IMR-90 (cell line): Measurements from ENCODE around the gene SEL1L2. TPM values are rescaled to one million over a fixed set of nuclear protein-coding genes. Genes with fewer than 3 reads are reported as not detected.

ENCODE experiments used
- ATAC-seq: fragments of 200-7000 bp; cut with Tn5 transposase; 2 replicates; pipeline ENCODE4 v1.9.1; 2020; ENCODE audit warnings: low read depth, mild to moderate bottlenecking, moderate library complexity
- BruUV-seq: library from RNA; stranded (reverse); fragments of 400-500 nt; replicated peaks from 2 replicates; lab custom pipeline; 2021; lab: Mats Ljungman, UMichigan
- CTCF ChIA-PET: fragments of 300-600 bp; formaldehyde crosslinking; extraction: SDS; loops from one replicate; lab custom pipeline; 2021; ENCODE audit warnings: antibody characterized with exemption; lab: Yijun Ruan, JAX
- POLR2A ChIA-PET: fragments of 300-600 bp; sonication (Branson Sonifier 250); formaldehyde crosslinking; loops from one replicate; lab custom pipeline; 2022; ENCODE audit warnings: antibody characterized with exemption; ENCODE audit not compliant: unreplicated experiment; lab: Charles Lee
- DNase-seq: peaks from one replicate; pipeline ENCODE4 v3.0.0; 2013
- H2AFZ ChIP-seq: replicated peaks from 2 replicates; pipeline ENCODE3; 2013; ENCODE audit warnings: low read length, mild to moderate bottlenecking; ENCODE audit not compliant: poor library complexity
- H2AK5ac ChIP-seq: 2 replicates; pipeline ENCODE4 v1.6.1; 2013; ENCODE audit warnings: low read depth, low read length, inconsistent platforms
- H2AK9ac ChIP-seq: replicated peaks from 2 replicates; pipeline ENCODE3; 2013; ENCODE audit warnings: mild to moderate bottlenecking, low read depth, low read length, moderate library complexity; ENCODE audit not compliant: poor library complexity
- H2BK120ac ChIP-seq: 2 replicates; pipeline ENCODE4 v1.6.1; 2013; ENCODE audit warnings: low read depth, low read length, inconsistent platforms
- H2BK15ac ChIP-seq: 3 replicates; pipeline ENCODE4 v1.6.1; 2013; ENCODE audit warnings: low read depth, low read length, inconsistent platforms
- H2BK20ac ChIP-seq: 2 replicates; pipeline ENCODE4 v1.6.1; 2013; ENCODE audit warnings: low read depth, mild to moderate bottlenecking, inconsistent platforms, low read length, moderate library complexity
- H2BK5ac ChIP-seq: 2 replicates; pipeline ENCODE4 v1.6.1; 2013; ENCODE audit warnings: mild to moderate bottlenecking, low read depth, low read length, inconsistent platforms; ENCODE audit not compliant: poor library complexity, severe bottlenecking
- H3K14ac ChIP-seq: replicated peaks from 2 replicates; pipeline ENCODE4 v1.6.1; 2013; ENCODE audit warnings: low read depth, low read length, inconsistent platforms
- H3K18ac ChIP-seq: 2 replicates; pipeline ENCODE4 v1.6.1; 2013; ENCODE audit warnings: low read depth, low read length, control low read depth
- H3K23ac ChIP-seq: 2 replicates; pipeline ENCODE4 v1.6.1; 2013; ENCODE audit warnings: low read depth, low read length, inconsistent platforms
- H3K27ac ChIP-seq: 2 replicates; pipeline ENCODE4 v1.5.1; 2013; ENCODE audit warnings: mild to moderate bottlenecking, control low read depth, low read length; ENCODE audit not compliant: insufficient read depth
- H3K27me3 ChIP-seq: 2 replicates; pipeline ENCODE4 v1.6.1; 2013; ENCODE audit warnings: low read length; ENCODE audit not compliant: control insufficient read depth, insufficient read depth
- H3K36me3 ChIP-seq: 2 replicates; pipeline ENCODE4 v1.6.1; 2013; ENCODE audit warnings: low read length, mixed read lengths; ENCODE audit not compliant: control insufficient read depth, insufficient read depth
- H3K4ac ChIP-seq: 2 replicates; pipeline ENCODE4 v1.6.1; 2013; ENCODE audit warnings: low read depth, low read length, inconsistent platforms
- H3K4me1 ChIP-seq: 2 replicates; pipeline ENCODE4 v1.6.1; 2013; ENCODE audit warnings: low read length, mixed read lengths; ENCODE audit not compliant: control insufficient read depth, insufficient read depth
- H3K4me2 ChIP-seq: 2 replicates; pipeline ENCODE4 v1.6.1; 2013; ENCODE audit warnings: low read depth, mild to moderate bottlenecking, control low read depth, low read length, moderate library complexity
- H3K4me3 ChIP-seq: 2 replicates; pipeline ENCODE4 v1.5.1; 2013; ENCODE audit warnings: low read depth, mild to moderate bottlenecking, control low read depth, low read length, moderate library complexity; ENCODE audit not compliant: insufficient read depth
- H3K56ac ChIP-seq: 2 replicates; pipeline ENCODE4 v1.6.1; 2013; ENCODE audit warnings: low read length, inconsistent platforms; ENCODE audit not compliant: insufficient read depth; ENCODE audit errors: extremely low read depth
- H3K79me1 ChIP-seq, 2 experiments: 2 replicates each; pipeline ENCODE4 v1.6.1; 2013; ENCODE audit warnings: low read length in 2 of 2, inconsistent platforms in 1 of 2, low read depth in 1 of 2
- H3K9ac ChIP-seq: 2 replicates; pipeline ENCODE4 v1.6.1; 2013; ENCODE audit warnings: low read depth, low read length, control low read depth
- H3K9me1 ChIP-seq: 2 replicates; pipeline ENCODE4 v1.6.1; 2013; ENCODE audit warnings: low read length, inconsistent platforms; ENCODE audit not compliant: insufficient read depth
- H3K9me3 ChIP-seq: 2 replicates; pipeline ENCODE4 v1.6.1; 2013; ENCODE audit warnings: low read length; ENCODE audit not compliant: control insufficient read depth, insufficient read depth
- H4K20me1 ChIP-seq: 2 replicates; pipeline ENCODE4 v1.6.1; 2013; ENCODE audit warnings: low read length, inconsistent platforms; ENCODE audit not compliant: insufficient read depth
- H4K5ac ChIP-seq: 2 replicates; pipeline ENCODE4 v1.6.1; 2013; ENCODE audit warnings: mild to moderate bottlenecking, low read depth, low read length, control low read depth
- H4K8ac ChIP-seq, 2 experiments: 2 replicates each; pipeline ENCODE4 v1.6.1; 2013; ENCODE audit warnings: low read depth in 2 of 2, low read length in 2 of 2, control low read depth in 1 of 2, inconsistent platforms in 1 of 2
- H4K91ac ChIP-seq: 2 replicates; pipeline ENCODE4 v1.6.1; 2013; ENCODE audit warnings: low read depth, low read length, inconsistent platforms; ENCODE audit not compliant: insufficient read depth
- BHLHE40 ChIP-seq: fragments of 150-350 bp; IDR thresholded peaks from 2 replicates; pipeline ENCODE4 v1.6.1; 2016; ENCODE audit warnings: mild to moderate bottlenecking, low read depth, low read length
- CEBPB ChIP-seq: IDR thresholded peaks from 2 replicates; pipeline ENCODE4 v1.6.1; 2012; ENCODE audit warnings: low read depth, low read length, improper control_type of control experiment
- CHD1 ChIP-seq: IDR thresholded peaks from 2 replicates; pipeline ENCODE4 v1.6.1; 2012; ENCODE audit warnings: low read depth, low read length, improper control_type of control experiment
- ELK1 ChIP-seq: fragments of 150-350 bp; IDR thresholded peaks from 2 replicates; pipeline ENCODE4 v1.6.1; 2016; ENCODE audit warnings: low read depth, mild to moderate bottlenecking, low read length, moderate library complexity, borderline replicate concordance
- FOS ChIP-seq: fragments of 150-350 bp; IDR thresholded peaks from 2 replicates; pipeline ENCODE4 v1.6.1; 2016; ENCODE audit warnings: low read depth, low read length
- MAFK ChIP-seq: IDR thresholded peaks from 2 replicates; pipeline ENCODE4 v1.6.1; 2012; ENCODE audit warnings: low read depth, low read length, improper control_type of control experiment
- MAZ ChIP-seq: IDR thresholded peaks from 2 replicates; pipeline ENCODE4 v1.6.1; 2012; ENCODE audit warnings: low read depth, mild to moderate bottlenecking, low read length, improper control_type of control experiment, moderate library complexity, borderline replicate concordance
- NFE2L2 ChIP-seq: fragments of 150-350 bp; IDR thresholded peaks from 2 replicates; pipeline ENCODE4 v1.6.1; 2016; ENCODE audit warnings: low read depth, mild to moderate bottlenecking, low read length
- POLR2A ChIP-seq: IDR thresholded peaks from 2 replicates; pipeline ENCODE4 v1.6.1; 2012; ENCODE audit warnings: mild to moderate bottlenecking, low read depth, low read length
- RCOR1 ChIP-seq: IDR thresholded peaks from 2 replicates; pipeline ENCODE4 v1.6.1; 2012; ENCODE audit warnings: mild to moderate bottlenecking, low read length, improper control_type of control experiment; ENCODE audit not compliant: insufficient replicate concordance
- RFX5 ChIP-seq: IDR thresholded peaks from 2 replicates; pipeline ENCODE4 v1.8.0; 2012; ENCODE audit warnings: low read depth, mild to moderate bottlenecking, low read length, moderate library complexity
- SMC3 ChIP-seq: fragments of 150-350 bp; IDR thresholded peaks from 2 replicates; pipeline ENCODE4 v1.6.1; 2016; ENCODE audit warnings: low read depth, mild to moderate bottlenecking, antibody characterized with exemption, low read length, moderate library complexity
- USF2 ChIP-seq: fragments of 150-350 bp; IDR thresholded peaks from 2 replicates; pipeline ENCODE4 v1.6.1; 2017; ENCODE audit warnings: mild to moderate bottlenecking, antibody characterized with exemption, low read length, low read depth
- WGBS, 2 experiments: methylation state at CpG; one replicate each; pipeline versions ENCODE4 v1.1.5 to v1.1.7; 2013; ENCODE audit warnings: missing lambda C conversion rate in 2 of 2; ENCODE audit not compliant: insufficient read length in 1 of 2; ENCODE audit errors: extremely low coverage in 2 of 2; 5-methylcytosine and 5-hydroxymethylcytosine counted together
- dilution Hi-C: fragments of 300-500 bp; cut with HindIII; formaldehyde crosslinking; loops from one replicate; pipeline ENCODE4 v1.14.3; 2018; ENCODE audit warnings: low sequenced_read_pairs; ENCODE audit not compliant: unreplicated experiment
- in situ Hi-C: fragments of 300-500 bp; cut with MboI; formaldehyde crosslinking; loops from 3 replicates; pipeline ENCODE4 v1.14.3; 2019; ENCODE audit warnings: low sequenced_read_pairs, inconsistent platforms, mixed read lengths
- intact Hi-C: fragments of 100-400 bp; cut with micrococcal nuclease; formaldehyde crosslinking; loops from 2 replicates; pipeline ENCODE4 v1.10.0; 2022
- polyA plus RNA-seq, 3 experiments: library from polyadenylated mRNA; depleted of rRNA; stranded (reverse); fragments of >200 nt; gene quantifications; 2 replicates each; pipeline ENCODE4 v1.2.3, GENCODE V29; 2012; ENCODE audit warnings: low replicate concordance in 1 of 3
- total RNA-seq: library from RNA; depleted of rRNA; stranded (reverse); fragments of >200 nt; gene quantifications from 2 replicates; pipeline ENCODE4 v1.2.3, GENCODE V29; 2012

Gene SEL1L2
- total and polyA plus RNA-seq, 2 of the 4 experiments (the other 2 are of a cell fraction), result not detected

GRCh38 chr20:13928901-13929300 lies 61.5 kb downstream of the SEL1L2 start:
- no peak overlapping the region for H2BK15ac ChIP-seq
- H3K14ac ChIP-seq, result no peak overlapping the region
- in situ Hi-C loops (no loop called here), intact Hi-C loops (no loop called here), dilution Hi-C loops (no loop called here)
- no peak overlapping the region for H3K4me2 ChIP-seq
- no peak overlapping the region for H4K5ac ChIP-seq
- DNase-seq (no peak), ATAC-seq (no peak)
- no TSS peak for BruUV-seq
- H4K8ac ChIP-seq, result no peak overlapping the region
- H2BK5ac ChIP-seq, result no peak overlapping the region
- WGBS, 2 experiments, result no CpG with 5 or more reads among the region's 5 CpGs
- H3K56ac ChIP-seq, result no peak overlapping the region
- H3K4me3 ChIP-seq, result no peak overlapping the region
- H3K23ac ChIP-seq, result no peak overlapping the region
- no peak overlapping the region for H2BK120ac ChIP-seq
- H3K79me1 ChIP-seq, result no peaks in the 10 kb centered on the region
- no peak overlapping the region for H4K91ac ChIP-seq
- no peaks in the 10 kb centered on the region for H3K9me1 ChIP-seq
- TF ChIP-seq NFE2L2, result no peak
- TF ChIP-seq USF2, result no peak
- TF ChIP-seq MAFK, result no peak
- no peak for TF ChIP-seq BHLHE40
- no peak for TF ChIP-seq RFX5
- TF ChIP-seq ELK1, result no peak
- TF ChIP-seq POLR2A, result no peak
- no peak for TF ChIP-seq MAZ
- no peak for TF ChIP-seq CEBPB
- TF ChIP-seq FOS, result no peak
- TF ChIP-seq CHD1, result no peak
- TF ChIP-seq RCOR1, result no peak
- TF ChIP-seq SMC3, result no peak
- no peaks in the 10 kb centered on the region for H3K27me3 ChIP-seq
- H3K27ac ChIP-seq, result no peak overlapping the region
- no peak overlapping the region for H3K9ac ChIP-seq
- ChIA-PET POLR2A (no interaction called here), CTCF (no interaction called here)
- no peaks in the 10 kb centered on the region for H3K36me3 ChIP-seq
- no peak overlapping the region for H2AK5ac ChIP-seq
- H4K20me1 ChIP-seq, result no peaks in the 10 kb centered on the region
- H3K4me1 ChIP-seq, result no peaks in the 10 kb centered on the region
- no peak overlapping the region for H2BK20ac ChIP-seq
- H2AK9ac ChIP-seq, result no peak overlapping the region
- H3K4ac ChIP-seq, result no peak overlapping the region
- H3K9me3 ChIP-seq, result peaks cover 9% of the 10 kb centered on the region
- no peak overlapping the region for H2AFZ ChIP-seq
- H3K18ac ChIP-seq, result no peak overlapping the region
